Mucosa of rectum (tissue), 2 donors: ENCODE data around the gene SYCP2.

ENCODE experiments used
- H3K27ac ChIP-seq, 2 donors: one replicate each; pipeline ENCODE4 v1.7.0; 2013; ENCODE audit warnings: inconsistent platforms in 2 of 2, low read depth in 2 of 2, low read length in 2 of 2
- H3K27me3 ChIP-seq, 2 donors: one replicate each; pipeline ENCODE4 v1.7.0; 2013; ENCODE audit warnings: low read length in 2 of 2; ENCODE audit not compliant: control insufficient read depth in 2 of 2, insufficient read depth in 2 of 2
- H3K36me3 ChIP-seq, 2 donors: one replicate each; pipeline ENCODE4 v1.7.0; 2013; ENCODE audit warnings: low read length in 2 of 2; ENCODE audit not compliant: control insufficient read depth in 2 of 2, insufficient read depth in 2 of 2
- H3K4me1 ChIP-seq, 2 donors: one replicate each; pipeline ENCODE4 v1.7.0; 2013; ENCODE audit warnings: low read length in 2 of 2, mild to moderate bottlenecking in 1 of 2; ENCODE audit not compliant: control insufficient read depth in 2 of 2, insufficient read depth in 2 of 2
- H3K4me3 ChIP-seq, 2 donors: one replicate each; pipeline ENCODE4 v1.7.0; 2013; ENCODE audit warnings: low read length in 2 of 2
- H3K9ac ChIP-seq, 2 donors: one replicate each; pipeline ENCODE4 v1.7.0; 2013; ENCODE audit warnings: low read length in 2 of 2, low read depth in 1 of 2, mild to moderate bottlenecking in 1 of 2
- H3K9me3 ChIP-seq, 2 donors: one replicate each; pipeline ENCODE4 v1.7.0; 2013; ENCODE audit warnings: low read length in 2 of 2; ENCODE audit not compliant: control insufficient read depth in 2 of 2
- donor health status: healthy.
- donor health status: Normal muscosa, but diverticular disease.

SYCP2 gene

GRCh38 chr20:59817846-59818615 lies 115.4 kb downstream of the SYCP2 start:
- H3K9me3 ChIP-seq = no peaks in the 10 kb centered on the region
- no peak overlapping the region for H3K9ac ChIP-seq
- no peak overlapping the region for H3K27ac ChIP-seq
- H3K4me1 ChIP-seq = no peaks in the 10 kb centered on the region
- no peaks in the 10 kb centered on the region for H3K27me3 ChIP-seq
- H3K36me3 ChIP-seq = no peaks in the 10 kb centered on the region
- no peak overlapping the region for H3K4me3 ChIP-seq

- Histone ChIP-seq H3K4me3 (no peak overlapping the region), H3K27me3 (no peaks in the 10 kb centered on the region), H3K36me3 (no peaks in the 10 kb centered on the region), H3K9me3 (no peaks in the 10 kb centered on the region), H3K27ac (no peak overlapping the region), H3K9ac (no peak overlapping the region), H3K4me1 (no peaks in the 10 kb centered on the region)
Observed at GRCh38 chr20:59817406-59817805, 116.0 kb downstream of the SYCP2 start.

DNA sequence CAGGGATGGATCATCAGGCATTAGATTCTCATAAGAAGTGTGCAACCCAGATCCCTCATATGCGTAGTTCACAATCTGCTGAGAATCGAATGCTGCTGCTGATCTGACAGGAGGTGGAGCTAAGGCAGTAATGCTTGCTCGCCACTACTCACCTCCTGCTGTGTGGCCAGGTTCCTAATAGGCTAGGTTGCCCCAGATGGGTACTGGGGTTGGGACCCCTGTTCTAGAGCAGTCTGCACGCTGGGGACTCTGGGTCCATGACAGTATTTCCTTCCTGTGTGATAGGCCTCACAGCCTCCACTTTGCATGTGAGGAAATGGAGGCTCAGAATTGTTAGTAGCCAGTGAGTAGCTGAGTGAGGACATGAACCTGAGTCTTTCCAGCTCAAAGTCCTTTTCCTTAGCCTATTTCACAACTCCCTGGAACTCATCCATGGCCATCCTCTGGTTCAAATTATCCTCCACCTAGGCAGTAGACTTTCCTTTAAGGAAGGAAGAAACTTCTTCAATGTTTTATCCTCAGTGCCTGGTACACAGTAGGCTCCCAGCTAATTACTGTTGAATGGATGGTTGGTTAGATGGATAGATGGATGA lies 117.2 kb downstream of the SYCP2 start:
- Histone ChIP-seq H3K9ac (no peak overlapping the region), H3K36me3 (no peaks in the 10 kb centered on the region), H3K27ac (no peak overlapping the region), H3K4me1 (no peaks in the 10 kb centered on the region), H3K4me3 (no peak overlapping the region), H3K27me3 (no peaks in the 10 kb centered on the region), H3K9me3 (no peaks in the 10 kb centered on the region)

GRCh38 chr20:59814840-59815340 lies 118.5 kb downstream of the SYCP2 start:
- Histone ChIP-seq H3K27me3 (no peaks in the 10 kb centered on the region), H3K9ac (no peak overlapping the region), H3K36me3 (no peaks in the 10 kb centered on the region), H3K4me3 (no peak overlapping the region), H3K9me3 (no peaks in the 10 kb centered on the region), H3K27ac (no peak overlapping the region), H3K4me1 (no peaks in the 10 kb centered on the region)

GRCh38 chr20:59813948-59814839 lies 119.2 kb downstream of the SYCP2 start:
- no peak overlapping the region for H3K27ac ChIP-seq
- H3K36me3 ChIP-seq = no peaks in the 10 kb centered on the region
- H3K9me3 ChIP-seq = no peaks in the 10 kb centered on the region
- H3K9ac ChIP-seq = no peak overlapping the region
- no peaks in the 10 kb centered on the region for H3K4me1 ChIP-seq
- no peak overlapping the region for H3K4me3 ChIP-seq
- no peaks in the 10 kb centered on the region for H3K27me3 ChIP-seq
